Gastroesophageal sphincter (tissue), 3 donors: Measurements from ENCODE around the gene C9orf85.

Experiments used
- EP300 ChIP-seq: sonication (generic); formaldehyde crosslinking; IDR thresholded peaks from one replicate; pipeline ENCODE4 v1.6.1; 2017; ENCODE audit warnings: antibody characterized with exemption, mild to moderate bottlenecking
- POLR2A ChIP-seq, 2 donors: fragments of 450-650 bp; IDR thresholded peaks; one replicate each; pipeline ENCODE4 v1.6.1; 2017; ENCODE audit warnings: antibody characterized with exemption in 2 of 2, mild to moderate bottlenecking in 2 of 2, moderate library complexity in 1 of 2
- POLR2AphosphoS5 ChIP-seq: sonication (generic); formaldehyde crosslinking; IDR thresholded peaks from one replicate; pipeline ENCODE4 v1.6.1; 2017; ENCODE audit warnings: antibody characterized with exemption
- TF ChIP-seq, protein P1 (sequence below), 4 experiments: fragments of 200-600 bp in 2 of 4; fragments of 450-650 bp in 2 of 4; sonication (generic) in 1 of 4; IDR thresholded peaks; one replicate each; pipeline ENCODE4 v1.5.1; 2017 to 2019; ENCODE audit warnings: antibody characterized with exemption in 4 of 4, mild to moderate bottlenecking in 2 of 4, moderate library complexity in 2 of 4

DNA sequence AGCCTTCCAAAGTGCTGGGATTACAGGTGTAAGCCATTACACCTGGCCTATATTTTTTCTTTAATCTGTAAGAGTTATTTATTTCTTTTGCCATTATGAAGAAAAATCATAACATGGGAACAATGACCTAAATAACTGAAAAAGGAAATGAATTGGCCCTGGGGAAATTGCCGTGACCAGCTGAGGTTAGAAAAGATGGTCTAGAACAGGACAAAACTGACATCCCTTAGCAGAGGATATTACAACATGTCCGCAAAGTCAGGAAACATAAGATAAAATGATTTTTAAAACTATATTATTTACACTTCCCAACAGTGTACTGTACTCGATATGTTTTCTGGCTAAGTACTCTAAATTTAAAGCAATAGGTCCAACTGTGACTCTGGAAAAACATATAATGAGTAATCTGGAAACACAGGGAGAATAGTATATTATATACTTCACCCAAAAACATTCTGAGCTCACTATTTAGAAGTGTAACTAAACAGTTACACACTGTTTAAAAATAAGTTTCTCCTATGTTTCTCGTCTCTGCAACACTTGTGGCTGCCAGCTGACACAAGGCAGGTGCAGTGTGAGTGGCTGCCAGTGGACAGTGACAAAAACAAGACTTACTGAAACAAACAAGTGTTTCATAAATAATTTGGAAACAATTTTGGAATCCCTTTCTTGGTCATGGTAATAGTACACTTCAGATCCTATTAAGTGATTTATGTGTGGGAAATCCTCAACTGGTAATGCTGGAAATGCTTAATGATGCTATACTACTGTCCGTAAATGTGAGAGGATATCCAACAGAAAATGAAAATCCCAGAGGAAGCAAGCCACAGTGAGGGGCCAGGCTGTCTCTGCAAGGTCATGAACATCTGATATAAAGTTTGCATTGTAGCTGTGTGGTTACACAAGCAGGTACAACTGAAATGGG, 69.1 kb downstream of the C9orf85 start:
- TF ChIP-seq, protein P1, sequence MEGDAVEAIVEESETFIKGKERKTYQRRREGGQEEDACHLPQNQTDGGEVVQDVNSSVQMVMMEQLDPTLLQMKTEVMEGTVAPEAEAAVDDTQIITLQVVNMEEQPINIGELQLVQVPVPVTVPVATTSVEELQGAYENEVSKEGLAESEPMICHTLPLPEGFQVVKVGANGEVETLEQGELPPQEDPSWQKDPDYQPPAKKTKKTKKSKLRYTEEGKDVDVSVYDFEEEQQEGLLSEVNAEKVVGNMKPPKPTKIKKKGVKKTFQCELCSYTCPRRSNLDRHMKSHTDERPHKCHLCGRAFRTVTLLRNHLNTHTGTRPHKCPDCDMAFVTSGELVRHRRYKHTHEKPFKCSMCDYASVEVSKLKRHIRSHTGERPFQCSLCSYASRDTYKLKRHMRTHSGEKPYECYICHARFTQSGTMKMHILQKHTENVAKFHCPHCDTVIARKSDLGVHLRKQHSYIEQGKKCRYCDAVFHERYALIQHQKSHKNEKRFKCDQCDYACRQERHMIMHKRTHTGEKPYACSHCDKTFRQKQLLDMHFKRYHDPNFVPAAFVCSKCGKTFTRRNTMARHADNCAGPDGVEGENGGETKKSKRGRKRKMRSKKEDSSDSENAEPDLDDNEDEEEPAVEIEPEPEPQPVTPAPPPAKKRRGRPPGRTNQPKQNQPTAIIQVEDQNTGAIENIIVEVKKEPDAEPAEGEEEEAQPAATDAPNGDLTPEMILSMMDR (IDR thresholded peaks at IDR 0.05) = no peak
- TF ChIP-seq POLR2A (IDR thresholded peaks at IDR 0.05) = no peak
- no peak for TF ChIP-seq POLR2AphosphoS5
- TF ChIP-seq EP300 = no peak
